AG10803 (cell line): Measurements from ENCODE around the gene NCOA4.
"Not testable (repeated sequence)": the region's sequence is repeated elsewhere in the genome, so short reads cannot be mapped to it uniquely, and the experiment has no call there.

Source experiments
- DNase-seq: peaks from one replicate; pipeline ENCODE4 v3.0.0; 2010; ENCODE audit warnings: low read depth
- H3K4me3 ChIP-seq: 2 replicates; pipeline ENCODE4 v1.5.1; 2011; ENCODE audit warnings: mild to moderate bottlenecking, low read length, control low read depth
- TF ChIP-seq, protein P1 (sequence below): conservative IDR thresholded peaks from 2 replicates; pipeline ENCODE4 v1.5.1; 2011; ENCODE audit warnings: mild to moderate bottlenecking, low read length, control low read depth, inconsistent platforms

NCOA4 gene

DNA sequence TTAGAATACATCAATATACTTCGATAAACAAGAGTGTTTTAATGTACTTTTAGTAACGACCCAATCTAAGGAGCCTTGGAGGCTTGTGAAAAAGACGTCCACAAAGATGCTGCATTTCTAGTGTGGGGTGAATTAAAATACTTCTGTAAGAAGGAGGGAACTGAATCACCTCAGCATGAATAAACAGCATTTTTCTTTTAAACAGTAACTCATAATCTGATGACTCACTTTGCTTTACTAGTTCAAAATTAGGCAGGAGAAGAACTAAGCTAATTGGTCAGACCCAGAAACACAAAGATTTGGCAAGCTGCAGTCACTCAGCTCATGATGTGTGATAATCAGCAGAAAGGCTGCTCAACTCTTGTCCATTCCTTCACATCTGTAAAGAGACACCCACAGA, 24.2 kb downstream of the NCOA4 start:
- TF ChIP-seq, protein P1, sequence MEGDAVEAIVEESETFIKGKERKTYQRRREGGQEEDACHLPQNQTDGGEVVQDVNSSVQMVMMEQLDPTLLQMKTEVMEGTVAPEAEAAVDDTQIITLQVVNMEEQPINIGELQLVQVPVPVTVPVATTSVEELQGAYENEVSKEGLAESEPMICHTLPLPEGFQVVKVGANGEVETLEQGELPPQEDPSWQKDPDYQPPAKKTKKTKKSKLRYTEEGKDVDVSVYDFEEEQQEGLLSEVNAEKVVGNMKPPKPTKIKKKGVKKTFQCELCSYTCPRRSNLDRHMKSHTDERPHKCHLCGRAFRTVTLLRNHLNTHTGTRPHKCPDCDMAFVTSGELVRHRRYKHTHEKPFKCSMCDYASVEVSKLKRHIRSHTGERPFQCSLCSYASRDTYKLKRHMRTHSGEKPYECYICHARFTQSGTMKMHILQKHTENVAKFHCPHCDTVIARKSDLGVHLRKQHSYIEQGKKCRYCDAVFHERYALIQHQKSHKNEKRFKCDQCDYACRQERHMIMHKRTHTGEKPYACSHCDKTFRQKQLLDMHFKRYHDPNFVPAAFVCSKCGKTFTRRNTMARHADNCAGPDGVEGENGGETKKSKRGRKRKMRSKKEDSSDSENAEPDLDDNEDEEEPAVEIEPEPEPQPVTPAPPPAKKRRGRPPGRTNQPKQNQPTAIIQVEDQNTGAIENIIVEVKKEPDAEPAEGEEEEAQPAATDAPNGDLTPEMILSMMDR, result no peak
- no peak overlapping the region for H3K4me3 ChIP-seq
- peak; percentile 82 for DNase-seq

DNA sequence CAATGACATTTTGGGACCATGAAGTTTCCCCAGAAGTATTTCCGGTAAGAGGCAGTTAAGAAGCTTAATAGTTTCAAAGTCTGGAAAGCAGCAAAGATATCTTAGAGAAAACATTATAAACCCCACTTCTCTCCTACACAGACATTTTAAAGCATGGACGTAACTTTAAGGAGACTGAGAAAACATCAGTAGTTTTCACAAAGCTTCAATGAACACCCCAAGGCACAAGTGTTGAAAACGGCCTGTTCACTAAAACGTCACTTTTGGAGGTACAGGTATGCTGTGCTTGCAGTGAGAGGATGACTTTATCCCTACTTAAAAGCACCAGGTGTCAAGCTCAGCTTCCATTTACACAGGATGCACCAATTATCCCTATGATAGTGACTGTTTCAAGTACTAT, 25.0 kb downstream of the NCOA4 start:
- no peak overlapping the region for H3K4me3 ChIP-seq
- no peak for DNase-seq
- TF ChIP-seq, protein P1, result no peak

- TF ChIP-seq, protein P1, result no peak
- no peak overlapping the region for H3K4me3 ChIP-seq
- no peak for DNase-seq
These were observed 25.5 kb downstream of the NCOA4 start for GRCh38 chr10:46004963-46005362.

GRCh38 chr10:46002916-46003693, 27.3 kb downstream of the NCOA4 start:
- DNase-seq, result peak; percentile 34
- H3K4me3 ChIP-seq, result no peak overlapping the region
- TF ChIP-seq, protein P1, result no peak

- not testable (repeated sequence) for H3K4me3 ChIP-seq, DNase-seq
These were observed 28.2 kb downstream of the NCOA4 start for GRCh38 chr10:46002189-46002687.

- TF ChIP-seq, protein P1, result no peak
- no peak for DNase-seq
- no peak overlapping the region for H3K4me3 ChIP-seq
These were observed 29.2 kb downstream of the NCOA4 start for GRCh38 chr10:46001187-46001756.

- TF ChIP-seq, protein P1, result no peak
- no peak for DNase-seq
- H3K4me3 ChIP-seq, result no peak overlapping the region
These were observed 29.9 kb downstream of the NCOA4 start for GRCh38 chr10:46000538-46000937.

DNA sequence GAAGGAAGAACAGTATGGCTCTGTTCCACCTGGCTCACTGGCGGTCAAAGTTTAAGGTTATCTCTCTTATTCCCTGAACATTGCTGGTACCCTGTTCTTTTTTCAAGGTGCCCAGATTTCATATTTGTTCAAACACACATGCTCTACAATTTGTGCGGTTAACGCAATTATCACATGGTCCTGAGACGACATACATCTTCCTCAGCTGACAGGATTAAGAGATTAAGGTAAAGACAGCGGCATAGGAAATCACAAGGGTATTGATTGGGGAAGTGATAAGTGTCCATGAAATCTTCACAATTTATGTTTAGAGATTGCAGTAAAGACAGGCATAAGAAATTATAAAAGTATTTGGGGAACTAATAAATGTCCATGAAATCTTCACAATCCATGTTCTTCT, 30.5 kb downstream of the NCOA4 start:
- not testable (repeated sequence) for DNase-seq, H3K4me3 ChIP-seq
